CD4-positive, alpha-beta T cell treated with Interleukin-17A for 4 hours (primary cell): ENCODE results near the gene OCA2.

Experiments used
- DNase-seq: peaks from one replicate; pipeline ENCODE4 v3.0.0-alpha.2; 2020; ENCODE audit warnings: mixed read lengths

The OCA2 gene

GRCh38 chr15:28075573-28075972 is 23.5 kb downstream of the OCA2 start:
- no peak for DNase-seq

GRCh38 chr15:28068930-28069329 is 30.2 kb downstream of the OCA2 start:
- DNase-seq: no peak

- no peak for DNase-seq
Observed at GRCh38 chr15:28066231-28066630, 32.9 kb downstream of the OCA2 start.

GRCh38 chr15:28060005-28060404 is 39.1 kb downstream of the OCA2 start:
- DNase-seq: no peak

- DNase-seq: no peak
Observed at GRCh38 chr15:28058082-28058481, 41.0 kb downstream of the OCA2 start.

- DNase-seq: no peak
Observed at GRCh38 chr15:28051955-28052633, 47.0 kb downstream of the OCA2 start.

- DNase-seq: no peak
Observed at GRCh38 chr15:28049581-28049980, 49.5 kb downstream of the OCA2 start.

- no peak for DNase-seq
Observed at GRCh38 chr15:28047277-28047676, 51.8 kb downstream of the OCA2 start.

- no peak for DNase-seq
Observed at GRCh38 chr15:28044121-28044672, 54.9 kb downstream of the OCA2 start.

- no peak for DNase-seq
Observed at GRCh38 chr15:28043691-28044091, 55.4 kb downstream of the OCA2 start.

- DNase-seq: no peak
Observed at GRCh38 chr15:28037969-28038590, 61.0 kb downstream of the OCA2 start.

- DNase-seq: no peak
Observed at GRCh38 chr15:28033443-28033842, 65.7 kb downstream of the OCA2 start.

GRCh38 chr15:28030801-28031200 is 68.3 kb downstream of the OCA2 start:
- no peak for DNase-seq

- no peak for DNase-seq
Observed at GRCh38 chr15:28027714-28028076, 71.4 kb downstream of the OCA2 start.

GRCh38 chr15:28026764-28027713 is 72.1 kb downstream of the OCA2 start:
- DNase-seq: no peak

- DNase-seq: no peak
Observed at GRCh38 chr15:28026221-28026620, 72.9 kb downstream of the OCA2 start.

- DNase-seq: no peak
Observed at GRCh38 chr15:28025413-28025812, 73.7 kb downstream of the OCA2 start.

GRCh38 chr15:28024889-28025250 is 74.2 kb downstream of the OCA2 start:
- no peak for DNase-seq

GRCh38 chr15:28023933-28024888 is 74.9 kb downstream of the OCA2 start:
- DNase-seq: no peak

- no peak for DNase-seq
Observed at GRCh38 chr15:28023422-28023821, 75.7 kb downstream of the OCA2 start.

GRCh38 chr15:28022961-28023360 is 76.2 kb downstream of the OCA2 start:
- no peak for DNase-seq

GRCh38 chr15:28022181-28022580 is 76.9 kb downstream of the OCA2 start:
- DNase-seq: no peak
